Progenitor cell of endocrine pancreas (in vitro differentiated cells): ENCODE measurements around the gene ZNF467. TPM values are rescaled to one million over a fixed set of nuclear protein-coding genes. Genes with fewer than 3 reads are reported as not detected.
A peak's percentile ranks its signal among the peaks of the same experiment; 100 is the strongest.

Source experiments
- DNase-seq: peaks from one replicate; pipeline ENCODE4 v3.0.0; 2021; ENCODE audit warnings: low spot score; ENCODE audit not compliant: unreplicated experiment
- H3K27ac Mint-ChIP-seq: 2 replicates; pipeline ENCODE4 v1.8.0; 2021; ENCODE audit warnings: mild to moderate bottlenecking, moderate library complexity, mixed read lengths
- H3K27me3 Mint-ChIP-seq: 2 replicates; pipeline ENCODE4 v1.8.0; 2021; ENCODE audit warnings: mixed read lengths
- H3K36me3 Mint-ChIP-seq: 2 replicates; pipeline ENCODE4 v1.8.0; 2022; ENCODE audit warnings: mixed read lengths; ENCODE audit not compliant: insufficient read depth
- H3K4me1 Mint-ChIP-seq: 2 replicates; pipeline ENCODE4 v1.8.0; 2021; ENCODE audit warnings: low read depth, mixed read lengths
- H3K4me3 Mint-ChIP-seq: 2 replicates; pipeline ENCODE4 v1.8.0; 2021; ENCODE audit warnings: low read depth, mild to moderate bottlenecking, moderate library complexity, mixed read lengths
- H3K9me3 Mint-ChIP-seq: 2 replicates; pipeline ENCODE4 v1.8.0; 2021; ENCODE audit warnings: low read depth, mixed read lengths
- total RNA-seq: library from RNA; stranded (reverse); gene quantifications from 2 replicates; pipeline ENCODE4 v1.2.1, GENCODE V29; 2021
- TF ChIP-seq, protein P1 (sequence below): fragments of 200-600 bp; sonication (generic); IDR thresholded peaks from one replicate; pipeline ENCODE4 v1.5.0; 2021; ENCODE audit warnings: antibody characterized with exemption, mild to moderate bottlenecking; ENCODE audit not compliant: unreplicated experiment

ZNF467 gene
- total RNA-seq, 1 donor from 2014 or later = 16.1 TPM

DNA sequence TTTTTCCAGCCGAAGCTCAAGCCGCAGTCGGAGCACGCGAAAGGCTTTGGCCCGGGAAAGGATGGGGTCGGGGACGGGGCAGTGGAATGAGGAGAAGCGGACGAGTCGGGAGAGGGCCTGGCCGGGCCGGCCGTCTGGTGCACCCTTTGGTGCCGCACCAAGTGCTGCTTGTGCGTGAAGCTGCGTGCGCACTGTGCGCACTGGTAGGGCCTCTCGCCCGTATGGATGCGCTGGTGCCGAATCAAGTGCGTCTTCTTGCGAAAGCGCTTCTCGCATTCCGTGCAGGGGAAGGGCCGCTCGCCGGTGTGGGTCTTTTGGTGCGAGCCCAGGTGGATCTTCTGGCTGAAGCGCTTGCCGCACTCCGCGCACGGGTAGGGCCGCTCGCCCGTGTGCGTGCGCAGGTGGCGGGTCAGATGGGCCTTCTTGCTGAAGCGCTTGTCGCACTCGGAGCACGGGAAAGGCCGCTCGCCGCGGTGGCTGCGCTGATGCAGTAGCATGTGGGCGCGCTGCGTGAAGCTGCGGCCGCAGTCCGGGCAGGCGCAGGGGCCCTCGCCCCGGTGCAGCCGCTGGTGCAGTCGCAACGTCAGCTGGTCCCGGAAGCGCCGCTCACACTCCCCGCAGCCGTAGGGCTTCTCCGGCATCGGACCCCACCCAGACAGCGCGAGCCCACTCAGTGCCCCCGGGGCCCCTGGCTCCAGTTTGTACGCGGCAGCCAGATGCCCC, 7.8 kb downstream of the ZNF467 start:
- Mint-ChIP-seq H3K9me3 (no peaks in the 10 kb centered on the region), H3K4me1 (peaks cover 11% of the 10 kb centered on the region), H3K36me3 (peaks cover 27% of the 10 kb centered on the region), H3K27ac (no peak overlapping the region), H3K4me3 (peak overlapping the region; percentile 27), H3K27me3 (peaks cover 82% of the 10 kb centered on the region)
- DNase-seq = no peak
- TF ChIP-seq, protein P1, sequence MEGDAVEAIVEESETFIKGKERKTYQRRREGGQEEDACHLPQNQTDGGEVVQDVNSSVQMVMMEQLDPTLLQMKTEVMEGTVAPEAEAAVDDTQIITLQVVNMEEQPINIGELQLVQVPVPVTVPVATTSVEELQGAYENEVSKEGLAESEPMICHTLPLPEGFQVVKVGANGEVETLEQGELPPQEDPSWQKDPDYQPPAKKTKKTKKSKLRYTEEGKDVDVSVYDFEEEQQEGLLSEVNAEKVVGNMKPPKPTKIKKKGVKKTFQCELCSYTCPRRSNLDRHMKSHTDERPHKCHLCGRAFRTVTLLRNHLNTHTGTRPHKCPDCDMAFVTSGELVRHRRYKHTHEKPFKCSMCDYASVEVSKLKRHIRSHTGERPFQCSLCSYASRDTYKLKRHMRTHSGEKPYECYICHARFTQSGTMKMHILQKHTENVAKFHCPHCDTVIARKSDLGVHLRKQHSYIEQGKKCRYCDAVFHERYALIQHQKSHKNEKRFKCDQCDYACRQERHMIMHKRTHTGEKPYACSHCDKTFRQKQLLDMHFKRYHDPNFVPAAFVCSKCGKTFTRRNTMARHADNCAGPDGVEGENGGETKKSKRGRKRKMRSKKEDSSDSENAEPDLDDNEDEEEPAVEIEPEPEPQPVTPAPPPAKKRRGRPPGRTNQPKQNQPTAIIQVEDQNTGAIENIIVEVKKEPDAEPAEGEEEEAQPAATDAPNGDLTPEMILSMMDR = no peak

DNA sequence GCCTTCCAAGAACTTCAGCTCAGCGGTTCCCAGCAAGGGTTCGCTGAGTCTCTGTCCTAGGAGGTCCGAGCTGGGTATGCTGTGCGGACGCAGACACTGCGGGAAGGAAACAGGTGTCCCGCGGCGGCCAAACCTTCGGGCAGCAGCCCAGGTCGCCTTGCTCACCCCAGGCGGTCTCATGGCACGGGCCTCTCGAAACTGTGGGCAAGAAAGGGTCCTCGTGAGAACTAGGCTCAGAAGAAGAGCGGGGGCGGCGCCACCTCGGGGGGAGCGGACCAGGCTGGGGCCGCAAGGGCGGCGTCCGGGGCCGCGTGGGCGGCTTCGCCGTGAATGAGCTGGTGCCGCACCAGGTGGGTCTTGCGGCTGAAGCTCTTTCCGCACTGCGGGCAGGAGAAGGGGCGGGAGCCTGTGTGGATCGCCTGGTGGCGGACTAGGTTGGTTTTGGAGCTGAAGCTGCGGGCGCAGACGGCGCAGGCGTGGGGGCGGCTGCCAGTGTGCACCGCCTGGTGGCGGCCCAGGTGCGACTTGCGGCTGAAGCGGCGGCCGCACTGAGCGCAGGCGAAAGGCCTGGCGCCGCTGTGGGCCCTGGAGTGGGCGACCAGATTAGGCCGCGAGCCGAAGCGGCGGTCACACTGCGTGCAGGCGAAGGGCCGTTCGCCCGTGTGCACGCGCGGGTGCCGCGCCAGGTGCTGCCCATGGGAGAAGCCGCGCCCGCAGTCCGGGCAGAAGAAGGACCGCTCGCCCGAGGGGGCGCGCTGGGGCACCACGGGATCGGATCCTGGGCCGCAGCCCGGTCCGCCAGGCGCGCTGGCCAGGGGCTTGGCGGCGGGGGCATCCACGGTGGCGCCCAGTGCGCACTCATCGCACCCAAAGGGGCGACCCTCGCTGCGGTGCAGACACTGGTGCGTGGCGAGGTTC, 8.6 kb downstream of the ZNF467 start:
- DNase-seq = peak; percentile 49
- Mint-ChIP-seq H3K27me3 (peaks cover 84% of the 10 kb centered on the region), H3K4me3 (peak overlapping the region; percentile 54), H3K4me1 (peaks cover 11% of the 10 kb centered on the region), H3K27ac (peak overlapping the region; percentile 79), H3K36me3 (peaks cover 27% of the 10 kb centered on the region), H3K9me3 (no peaks in the 10 kb centered on the region)
- TF ChIP-seq, protein P1 = peak; percentile 54

DNA sequence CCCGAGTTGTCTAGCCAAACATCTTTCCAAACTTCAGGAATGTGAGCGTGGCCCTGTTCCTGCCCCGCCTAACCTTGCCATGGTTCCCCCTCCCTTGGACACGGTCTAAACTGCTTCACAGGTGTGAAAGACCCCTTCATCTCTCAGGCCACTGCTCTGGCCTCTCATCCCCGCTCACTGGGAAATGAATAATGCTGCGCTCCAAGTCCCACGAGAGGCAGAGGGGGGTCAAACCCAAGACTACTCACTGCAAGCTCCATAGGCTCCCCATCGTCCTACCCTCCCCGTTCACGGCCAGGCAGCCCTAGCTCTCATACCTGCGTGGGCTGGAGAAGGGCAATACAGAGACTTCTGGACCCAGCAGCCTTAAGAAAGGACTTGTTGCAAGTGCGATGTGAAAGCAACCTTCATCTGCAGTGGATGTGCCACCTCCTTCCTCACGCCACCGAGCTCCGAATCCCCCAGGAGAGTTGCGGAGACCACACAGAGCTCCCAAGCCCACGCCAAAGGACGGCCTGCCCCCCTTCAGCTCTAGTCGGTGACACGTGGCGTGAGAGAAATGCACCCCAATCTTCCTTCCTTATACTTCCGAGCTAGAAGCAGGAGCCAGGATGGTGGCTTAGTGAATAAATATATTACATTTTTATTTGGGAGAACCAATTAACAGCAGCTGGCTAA, 9.7 kb downstream of the ZNF467 start:
- TF ChIP-seq, protein P1 = no peak
- Mint-ChIP-seq H3K36me3 (peaks cover 26% of the 10 kb centered on the region), H3K27me3 (peaks cover 88% of the 10 kb centered on the region), H3K9me3 (no peaks in the 10 kb centered on the region), H3K4me3 (no peak overlapping the region), H3K27ac (no peak overlapping the region), H3K4me1 (peaks cover 11% of the 10 kb centered on the region)
- DNase-seq = no peak

DNA sequence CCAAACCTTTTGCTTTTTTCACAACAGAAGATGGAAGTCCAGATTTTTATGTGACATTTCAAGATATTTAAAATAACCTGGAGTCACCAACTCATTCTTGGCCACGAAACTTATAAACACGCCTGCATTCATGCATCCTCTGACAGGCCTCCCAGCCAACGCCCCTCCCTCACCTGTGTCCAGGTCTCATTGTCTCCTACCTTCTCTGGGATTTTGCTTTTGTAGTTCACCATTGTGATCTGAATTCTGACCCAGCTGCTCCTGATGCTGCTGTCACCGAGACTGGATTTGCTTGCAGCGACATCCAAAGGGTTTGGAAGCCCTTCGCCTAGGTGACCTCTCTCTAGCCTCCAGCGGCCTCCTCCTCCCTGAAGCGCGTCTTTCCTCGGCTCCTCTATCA, 10.8 kb downstream of the ZNF467 start:
- TF ChIP-seq, protein P1 = no peak

DNA sequence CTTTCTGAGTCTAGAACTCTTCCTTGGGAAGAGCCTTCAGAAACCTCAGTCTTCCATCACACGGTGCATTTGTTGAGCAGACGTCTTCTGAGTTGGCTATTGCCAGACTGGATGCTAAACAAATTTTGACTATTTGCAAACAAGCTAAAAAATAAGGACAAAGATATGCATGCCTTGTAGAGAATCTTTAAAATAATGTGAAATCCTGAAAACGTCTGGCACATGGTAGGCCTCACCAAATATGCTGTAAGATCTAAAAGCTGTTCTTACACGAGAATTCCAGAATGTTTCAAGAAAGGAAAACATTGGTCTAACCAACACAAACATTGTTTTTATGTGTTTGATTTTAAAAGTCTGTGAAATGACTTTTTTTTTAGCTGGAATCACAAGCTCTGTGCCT, 11.3 kb downstream of the ZNF467 start:
- Mint-ChIP-seq H3K4me3 (no peak overlapping the region), H3K27ac (no peak overlapping the region), H3K36me3 (peaks cover 11% of the 10 kb centered on the region), H3K9me3 (no peaks in the 10 kb centered on the region), H3K4me1 (peaks cover 11% of the 10 kb centered on the region), H3K27me3 (peaks cover 73% of the 10 kb centered on the region)
- TF ChIP-seq, protein P1 = no peak
- DNase-seq = no peak

More for the DNA sequence above, 10.8 kb downstream of the ZNF467 start:
- H3K36me3 Mint-ChIP-seq = peaks cover 15% of the 10 kb centered on the region
- peaks cover 79% of the 10 kb centered on the region for H3K27me3 Mint-ChIP-seq
- H3K4me3 Mint-ChIP-seq = no peak overlapping the region
- H3K9me3 Mint-ChIP-seq = no peaks in the 10 kb centered on the region
- H3K27ac Mint-ChIP-seq = no peak overlapping the region
- H3K4me1 Mint-ChIP-seq = peaks cover 11% of the 10 kb centered on the region
- DNase-seq = no peak
